ENCODE data around the gene PTGS2. TPM values are rescaled to one million over a fixed set of nuclear protein-coding genes. Genes with fewer than 3 reads are reported as not detected.

The PTGS2 gene
- total RNA-seq, 1 donor from 2014 or later = 15.0 TPM

Other genes starting within 250 kb of the PTGS2 start
- gene PDC, start 219.3 kb downstream of the PTGS2 start, total RNA-seq = not detected in 2 replicates
- gene PLA2G4A, start 148.5 kb upstream of the PTGS2 start, total RNA-seq = 16.8 and 25.9 TPM in 2 replicates